ENCODE data around the gene CCDC6.

Gene CCDC6

DNA sequence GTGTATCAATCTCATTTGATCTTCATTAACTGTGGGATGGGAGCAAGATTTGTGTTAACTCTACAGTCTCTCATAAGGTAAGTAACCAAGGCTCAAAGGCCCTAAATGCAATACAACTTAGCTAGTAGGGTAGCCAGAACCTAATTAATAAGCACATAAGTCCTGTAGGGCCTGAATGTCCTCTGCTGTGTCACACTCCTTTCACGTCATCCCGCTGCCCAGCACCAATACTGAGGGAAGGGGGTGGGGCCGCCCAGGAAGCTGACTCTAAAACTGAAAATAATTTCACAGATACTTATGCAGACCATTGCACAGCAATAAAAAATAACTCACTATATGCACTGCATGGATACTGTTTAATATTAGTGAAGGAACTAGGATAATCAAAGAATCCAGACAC is 13.7 kb downstream of the CCDC6 start:
- H3K9me2 ChIP-seq (replicated peaks; ENCODE audit: insufficient read depth, low read length) = no peaks in the 10 kb centered on the region
- no peak overlapping the region for H2AFZ ChIP-seq (ENCODE audit: low read depth, low read length, severe bottlenecking)
- peaks cover 95% of the 10 kb centered on the region for H3K79me2 ChIP-seq (ENCODE audit: insufficient read depth, low read length)
- no peak for TF ChIP-seq EZH2phosphoT487 (conservative IDR thresholded peaks at IDR 0.05; ENCODE audit: low read length)
- TF ChIP-seq, protein P1, sequence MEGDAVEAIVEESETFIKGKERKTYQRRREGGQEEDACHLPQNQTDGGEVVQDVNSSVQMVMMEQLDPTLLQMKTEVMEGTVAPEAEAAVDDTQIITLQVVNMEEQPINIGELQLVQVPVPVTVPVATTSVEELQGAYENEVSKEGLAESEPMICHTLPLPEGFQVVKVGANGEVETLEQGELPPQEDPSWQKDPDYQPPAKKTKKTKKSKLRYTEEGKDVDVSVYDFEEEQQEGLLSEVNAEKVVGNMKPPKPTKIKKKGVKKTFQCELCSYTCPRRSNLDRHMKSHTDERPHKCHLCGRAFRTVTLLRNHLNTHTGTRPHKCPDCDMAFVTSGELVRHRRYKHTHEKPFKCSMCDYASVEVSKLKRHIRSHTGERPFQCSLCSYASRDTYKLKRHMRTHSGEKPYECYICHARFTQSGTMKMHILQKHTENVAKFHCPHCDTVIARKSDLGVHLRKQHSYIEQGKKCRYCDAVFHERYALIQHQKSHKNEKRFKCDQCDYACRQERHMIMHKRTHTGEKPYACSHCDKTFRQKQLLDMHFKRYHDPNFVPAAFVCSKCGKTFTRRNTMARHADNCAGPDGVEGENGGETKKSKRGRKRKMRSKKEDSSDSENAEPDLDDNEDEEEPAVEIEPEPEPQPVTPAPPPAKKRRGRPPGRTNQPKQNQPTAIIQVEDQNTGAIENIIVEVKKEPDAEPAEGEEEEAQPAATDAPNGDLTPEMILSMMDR (IDR thresholded peaks at IDR 0.05; ENCODE audit: insufficient read depth, low read length, poor library complexity, severe bottlenecking) = no peak
- H3K36me3 ChIP-seq (ENCODE audit: low read length) = no peaks in the 10 kb centered on the region
- H3F3A ChIP-seq (ENCODE audit: insufficient read depth) = no peaks in the 10 kb centered on the region
- no peak overlapping the region for H3K9ac ChIP-seq (ENCODE audit: low read length)
- H3K4me3 ChIP-seq (ENCODE audit: insufficient read depth, low read length, poor library complexity, severe bottlenecking) = no peak overlapping the region
- H3K9me3 ChIP-seq (ENCODE audit: insufficient read depth, low read length) = no peaks in the 10 kb centered on the region
- no peak overlapping the region for H3K4me2 ChIP-seq (ENCODE audit: low read depth, low read length, poor library complexity, severe bottlenecking)
- peaks cover 23% of the 10 kb centered on the region; the same call in 1 of the 2 replicates for H4K20me1 ChIP-seq (ENCODE audit: low read depth, low read length)
- H3K27ac ChIP-seq (ENCODE audit: low read depth, low read length) = no peak overlapping the region
- no peaks in the 10 kb centered on the region for H3K27me3 ChIP-seq (ENCODE audit: low read length)

DNA sequence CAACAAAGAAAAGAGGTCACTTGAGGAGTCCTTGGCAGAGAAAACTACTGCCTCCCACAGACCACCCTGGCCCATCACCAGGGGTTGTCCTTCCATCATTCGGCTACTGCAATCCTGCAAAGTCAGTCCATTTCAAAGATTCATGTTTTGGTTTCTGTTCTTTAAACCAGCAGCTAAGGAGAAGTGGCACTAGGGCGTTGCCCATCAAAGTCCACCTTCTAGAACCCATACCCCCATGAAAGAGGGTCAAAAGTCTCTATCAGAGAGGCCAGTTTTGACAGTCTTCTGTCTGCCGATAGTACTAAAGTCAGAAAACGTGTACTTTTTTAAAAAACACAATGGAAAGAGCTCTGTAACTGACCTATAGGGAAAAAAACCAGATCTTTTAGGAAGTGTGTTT is 14.4 kb downstream of the CCDC6 start:
- H3K36me3 ChIP-seq (ENCODE audit: low read length) = no peaks in the 10 kb centered on the region
- H3K4me3 ChIP-seq (ENCODE audit: insufficient read depth, low read length, poor library complexity, severe bottlenecking) = no peak overlapping the region
- no peak overlapping the region for H3K27ac ChIP-seq (ENCODE audit: low read depth, low read length)
- H3K9me2 ChIP-seq (replicated peaks; ENCODE audit: insufficient read depth, low read length) = no peaks in the 10 kb centered on the region
- H3K9me3 ChIP-seq (ENCODE audit: insufficient read depth, low read length) = no peaks in the 10 kb centered on the region
- peaks cover 95% of the 10 kb centered on the region for H3K79me2 ChIP-seq (ENCODE audit: insufficient read depth, low read length)
- H3K27me3 ChIP-seq (ENCODE audit: low read length) = no peaks in the 10 kb centered on the region
- peaks cover 27% of the 10 kb centered on the region; the same call in 1 of the 2 replicates for H4K20me1 ChIP-seq (ENCODE audit: low read depth, low read length)
- TF ChIP-seq, protein P1 (IDR thresholded peaks at IDR 0.05; ENCODE audit: insufficient read depth, low read length, poor library complexity, severe bottlenecking) = no peak
- TF ChIP-seq EZH2phosphoT487 (conservative IDR thresholded peaks at IDR 0.05; ENCODE audit: low read length) = no peak
- H3K9ac ChIP-seq (ENCODE audit: low read length) = no peak overlapping the region
- H2AFZ ChIP-seq (ENCODE audit: low read depth, low read length, severe bottlenecking) = no peak overlapping the region
- no peak overlapping the region for H3K4me2 ChIP-seq (ENCODE audit: low read depth, low read length, poor library complexity, severe bottlenecking)
- H3F3A ChIP-seq (ENCODE audit: insufficient read depth) = no peaks in the 10 kb centered on the region

DNA sequence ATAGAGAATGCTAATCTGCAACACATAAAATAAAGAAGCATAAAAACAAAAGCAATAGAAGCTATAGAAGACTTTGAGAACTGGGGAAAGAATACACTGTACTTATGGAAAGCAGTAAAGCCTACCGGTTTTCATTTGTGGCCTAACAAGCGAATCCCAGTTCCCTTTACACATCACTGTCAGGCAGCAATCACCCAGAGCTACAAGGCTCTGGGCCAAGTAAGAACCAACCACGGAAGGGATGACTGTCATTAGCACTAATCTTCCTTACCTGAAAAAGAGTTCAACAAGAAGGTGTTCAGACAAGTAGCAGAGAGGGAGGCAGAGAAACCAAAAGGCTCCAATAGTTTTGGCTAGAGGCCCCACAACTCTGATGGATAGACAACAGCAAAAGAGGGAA is 15.0 kb downstream of the CCDC6 start:
- TF ChIP-seq, protein P1 (IDR thresholded peaks at IDR 0.05; ENCODE audit: insufficient read depth, low read length, poor library complexity, severe bottlenecking) = no peak
- no peak for TF ChIP-seq EZH2phosphoT487 (conservative IDR thresholded peaks at IDR 0.05; ENCODE audit: low read length)
- H3K9me2 ChIP-seq (replicated peaks; ENCODE audit: insufficient read depth, low read length) = no peaks in the 10 kb centered on the region
- H3F3A ChIP-seq (ENCODE audit: insufficient read depth) = peaks cover 5% of the 10 kb centered on the region; the same call in 1 of the 2 replicates
- peaks cover 27% of the 10 kb centered on the region for H4K20me1 ChIP-seq (ENCODE audit: low read depth, low read length)
- H3K36me3 ChIP-seq (ENCODE audit: low read length) = no peaks in the 10 kb centered on the region
- peaks cover 95% of the 10 kb centered on the region for H3K79me2 ChIP-seq (ENCODE audit: insufficient read depth, low read length)
- H3K27ac ChIP-seq (ENCODE audit: low read depth, low read length) = no peak overlapping the region
- H3K4me2 ChIP-seq (ENCODE audit: low read depth, low read length, poor library complexity, severe bottlenecking) = no peak overlapping the region
- H3K9me3 ChIP-seq (ENCODE audit: insufficient read depth, low read length) = no peaks in the 10 kb centered on the region
- no peak overlapping the region for H3K9ac ChIP-seq (ENCODE audit: low read length)
- no peak overlapping the region for H3K4me3 ChIP-seq (ENCODE audit: insufficient read depth, low read length, poor library complexity, severe bottlenecking)
- no peaks in the 10 kb centered on the region for H3K27me3 ChIP-seq (ENCODE audit: low read length)
- no peak overlapping the region for H2AFZ ChIP-seq (ENCODE audit: low read depth, low read length, severe bottlenecking)
